ACHN (cell line): ENCODE measurements around the gene TLR3.
"Not testable (repeated sequence)": the region's sequence is repeated elsewhere in the genome, so short reads cannot be mapped to it uniquely, and the experiment has no call there.

ENCODE experiments used
- DNase-seq: peaks from one replicate; pipeline ENCODE4 v3.0.0-alpha.2; 2015
- in situ Hi-C: cut with HindIII; loops from 2 replicates; pipeline ENCODE4 v1.10.0; 2017; ENCODE audit warnings: low sequenced_read_pairs, low pct_ligation_motif_present, low pct_unique_long_range_greater_than_20kb

The TLR3 gene

GRCh38 chr4:186068581-186069348 is at the start of gene TLR3:
Gene TLR3, plus strand, starts transcription at chr4:186069156. Its CDS starts 7,464 bp downstream, at chr4:186076620.
- in situ Hi-C loops: no loop called here
- DNase-seq: peak; percentile 61

- in situ Hi-C loops: no loop called here
- no peak for DNase-seq
These were observed 49.7 kb upstream of the TLR3 start for GRCh38 chr4:186019269-186019668.

GRCh38 chr4:186020106-186020792 is 48.7 kb upstream of the TLR3 start:
- no peak for DNase-seq
- in situ Hi-C loops: no loop called here

- in situ Hi-C loops: no loop called here
- DNase-seq: no peak
These were observed 48.1 kb upstream of the TLR3 start for GRCh38 chr4:186020793-186021407.

GRCh38 chr4:186021461-186022167 is 47.3 kb upstream of the TLR3 start:
- DNase-seq: peak; percentile 41
- in situ Hi-C loops: no loop called here

GRCh38 chr4:186023975-186024374 is 45.0 kb upstream of the TLR3 start:
- in situ Hi-C loops: no loop called here
- no peak for DNase-seq

GRCh38 chr4:186024637-186025407 is 44.1 kb upstream of the TLR3 start:
- in situ Hi-C loops: no loop called here

GRCh38 chr4:186025408-186025690 is 43.6 kb upstream of the TLR3 start:
- in situ Hi-C loops: no loop called here
- no peak for DNase-seq

More at GRCh38 chr4:186024637-186025407, 44.1 kb upstream of the TLR3 start:
- no peak for DNase-seq

- no peak for DNase-seq
- in situ Hi-C loops: no loop called here
These were observed 41.6 kb upstream of the TLR3 start for GRCh38 chr4:186027405-186027804.

GRCh38 chr4:186029571-186030398 is 39.2 kb upstream of the TLR3 start:
- in situ Hi-C loops: no loop called here
- DNase-seq: no peak

GRCh38 chr4:186030399-186030775 is 38.6 kb upstream of the TLR3 start:
- in situ Hi-C loops: no loop called here
- no peak for DNase-seq

- in situ Hi-C loops: no loop called here
- no peak for DNase-seq
These were observed 38.2 kb upstream of the TLR3 start for GRCh38 chr4:186030795-186031194.

GRCh38 chr4:186032259-186032658 is 36.7 kb upstream of the TLR3 start:
- in situ Hi-C loops: no loop called here
- DNase-seq: no peak

GRCh38 chr4:186033027-186033426 is 35.9 kb upstream of the TLR3 start:
- in situ Hi-C loops: no loop called here

GRCh38 chr4:186034613-186035012 is 34.3 kb upstream of the TLR3 start:
- in situ Hi-C loops: not testable (repeated sequence)

More at GRCh38 chr4:186033027-186033426, 35.9 kb upstream of the TLR3 start:
- no peak for DNase-seq

GRCh38 chr4:186036976-186037581 is 31.9 kb upstream of the TLR3 start:
- in situ Hi-C loops: no loop called here
- no peak for DNase-seq

More at GRCh38 chr4:186034613-186035012, 34.3 kb upstream of the TLR3 start:
- not testable (repeated sequence) for DNase-seq
